Iris pigment epithelial cell (primary cell): ENCODE data around the gene SYTL5.

Experiments
- DNase-seq: peaks from one replicate; pipeline ENCODE4 v3.0.0-alpha.2; 2011; ENCODE audit warnings: low read depth

SYTL5 gene

GRCh38 chrX:38089173-38089982, 83.0 kb downstream of the SYTL5 start:
- no peak for DNase-seq

- DNase-seq: peak; percentile 65
These were observed 89.7 kb downstream of the SYTL5 start for GRCh38 chrX:38095971-38096529.

- DNase-seq: no peak
These were observed 93.3 kb downstream of the SYTL5 start for GRCh38 chrX:38099688-38100087.

- DNase-seq: no peak
These were observed 95.9 kb downstream of the SYTL5 start for GRCh38 chrX:38102240-38102639.

- DNase-seq: no peak
These were observed 96.5 kb downstream of the SYTL5 start for GRCh38 chrX:38102875-38103274.

- DNase-seq: no peak
These were observed 97.8 kb downstream of the SYTL5 start for GRCh38 chrX:38103857-38104812.

- DNase-seq: no peak
These were observed 98.9 kb downstream of the SYTL5 start for GRCh38 chrX:38105216-38105725.

GRCh38 chrX:38106991-38107655, 100.8 kb downstream of the SYTL5 start:
- no peak for DNase-seq

- DNase-seq: peak; percentile 48
These were observed 102.0 kb downstream of the SYTL5 start for GRCh38 chrX:38108364-38108763.

- no peak for DNase-seq
These were observed 102.9 kb downstream of the SYTL5 start for GRCh38 chrX:38109042-38109898.

- DNase-seq: peak; percentile 18
These were observed 103.9 kb downstream of the SYTL5 start for GRCh38 chrX:38110231-38110630.

GRCh38 chrX:38111196-38111595, 104.8 kb downstream of the SYTL5 start:
- DNase-seq: no peak

GRCh38 chrX:38112566-38112965, 106.2 kb downstream of the SYTL5 start:
- no peak for DNase-seq

- DNase-seq: no peak
These were observed 110.4 kb downstream of the SYTL5 start for GRCh38 chrX:38116706-38117105.

GRCh38 chrX:38117485-38117884, 111.1 kb downstream of the SYTL5 start:
- DNase-seq: peak; percentile 11

- no peak for DNase-seq
These were observed 117.6 kb downstream of the SYTL5 start for GRCh38 chrX:38124000-38124399.

- no peak for DNase-seq
These were observed 119.8 kb downstream of the SYTL5 start for GRCh38 chrX:38126179-38126578.

- DNase-seq: no peak
These were observed 121.6 kb downstream of the SYTL5 start for GRCh38 chrX:38127961-38128360.

- no peak for DNase-seq
These were observed 123.0 kb downstream of the SYTL5 start for GRCh38 chrX:38129366-38129765.

GRCh38 chrX:38138157-38138891, 132.0 kb downstream of the SYTL5 start:
- no peak for DNase-seq
